BJ (cell line): ENCODE results near the gene ENO3. TPM values are rescaled to one million over a fixed set of nuclear protein-coding genes. Genes with fewer than 3 reads are reported as not detected.

Source experiments
- CTCF ChIA-PET: fragments of 350-600 bp; formaldehyde crosslinking; extraction: SDS; loops from one replicate; lab custom pipeline; 2021; ENCODE audit warnings: antibody characterized with exemption, inconsistent platforms; lab: Yijun Ruan, JAX
- POLR2A ChIA-PET: fragments of 300-600 bp; sonication (Branson Sonifier 250); formaldehyde crosslinking; extraction: SDS; loops from one replicate; lab custom pipeline; 2021; ENCODE audit warnings: antibody characterized with exemption; lab: Charles Lee
- DNase-seq: peaks from one replicate; pipeline ENCODE4 v3.0.0-alpha.2; 2011; ENCODE audit warnings: low read depth
- H3K27me3 ChIP-seq: 2 replicates; pipeline ENCODE4 v1.6.0; 2011; ENCODE audit warnings: low read length; ENCODE audit not compliant: control insufficient read depth, insufficient read depth
- H3K36me3 ChIP-seq: 2 replicates; pipeline ENCODE4 v1.5.1; 2011; ENCODE audit warnings: low read length; ENCODE audit not compliant: control insufficient read depth, insufficient read depth
- H3K4me3 ChIP-seq: 2 replicates; pipeline ENCODE4 v1.5.1; 2011; ENCODE audit warnings: low read depth, mild to moderate bottlenecking, control low read depth, low read length
- CTCF ChIP-seq: IDR thresholded peaks from 2 replicates; pipeline ENCODE4 v1.5.1; 2011; ENCODE audit warnings: low read depth, mild to moderate bottlenecking, control low read depth, inconsistent platforms, low read length, moderate library complexity; ENCODE audit not compliant: insufficient read depth
- polyA plus RNA-seq: library from polyadenylated mRNA; depleted of rRNA; stranded (reverse); fragments of >200 nt; gene quantifications from 2 replicates; pipeline ENCODE4 v1.2.3, GENCODE V29; 2011

ENO3 gene
- polyA plus RNA-seq, 1 experiment, result 5.9 TPM

GRCh38 chr17:4932756-4933155 lies 18.2 kb upstream of the ENO3 start:
- ChIA-PET CTCF (interaction anchor here (0.8 kb wide), 1 partner anchor 30 kb away, joined by 3 read pairs; the partner anchor contains the start of gene CHRNE), POLR2A (no interaction called here)
- Histone ChIP-seq H3K36me3 (peaks cover 10% of the 10 kb centered on the region), H3K4me3 (no peak overlapping the region), H3K27me3 (no peaks in the 10 kb centered on the region)
- DNase-seq, result no peak
- TF ChIP-seq CTCF, result no peak

- no peak for DNase-seq
- no peak for TF ChIP-seq CTCF
- POLR2A ChIA-PET, result interaction anchor here (1.0 kb wide), 1 partner anchor 33 kb away, joined by 4 read pairs; the partner anchor contains the start of gene SPAG7
- Histone ChIP-seq H3K27me3 (no peaks in the 10 kb centered on the region), H3K4me3 (no peak overlapping the region), H3K36me3 (peaks cover 14% of the 10 kb centered on the region)
- CTCF ChIA-PET, result interaction anchor here (0.6 to 1.3 kb wide), 4 partner anchors 10 to 34 kb away, joined by 3 to 9 read pairs (median 4); partner anchors contain the start of gene SPAG7
These were observed 17.3 kb upstream of the ENO3 start for GRCh38 chr17:4933646-4934045.

GRCh38 chr17:4934173-4934979 lies 16.5 kb upstream of the ENO3 start:
- peak; percentile 54 for TF ChIP-seq CTCF
- no peak overlapping the region for H3K4me3 ChIP-seq
- CTCF ChIA-PET, result interaction anchor here (0.6 to 1.3 kb wide), 4 partner anchors 11 to 33 kb away, joined by 3 to 9 read pairs (median 4); partner anchors contain the start of gene SPAG7
- peaks cover 14% of the 10 kb centered on the region for H3K36me3 ChIP-seq
- no peak for DNase-seq
- H3K27me3 ChIP-seq, result no peaks in the 10 kb centered on the region
- POLR2A ChIA-PET, result interaction anchor here (1.0 kb wide), 1 partner anchor 33 kb away, joined by 4 read pairs; the partner anchor contains the start of gene SPAG7

- POLR2A ChIA-PET, result no interaction called here
- Histone ChIP-seq H3K4me3 (no peak overlapping the region), H3K27me3 (no peaks in the 10 kb centered on the region), H3K36me3 (peaks cover 14% of the 10 kb centered on the region)
- CTCF ChIA-PET, result interaction anchor here (2.2 kb wide), 1 partner anchor 27 kb away, joined by 6 read pairs; no protein-coding TSS in a partner anchor
- DNase-seq, result no peak
- no peak for TF ChIP-seq CTCF
These were observed 15.3 kb upstream of the ENO3 start for GRCh38 chr17:4935650-4936049.

GRCh38 chr17:4936436-4936835 lies 14.5 kb upstream of the ENO3 start:
- POLR2A ChIA-PET, result no interaction called here
- CTCF ChIA-PET, result interaction anchor here (2.2 kb wide), 1 partner anchor 27 kb away, joined by 6 read pairs; no protein-coding TSS in a partner anchor
- DNase-seq, result no peak

More at GRCh38 chr17:4936436-4936835, 14.5 kb upstream of the ENO3 start:
- Histone ChIP-seq H3K36me3 (peaks cover 14% of the 10 kb centered on the region), H3K4me3 (no peak overlapping the region), H3K27me3 (no peaks in the 10 kb centered on the region)
- TF ChIP-seq CTCF, result no peak
